GM21717 (cell line): ENCODE measurements around the gene UIMC1.

ENCODE experiments used
- ATAC-seq: cut with Tn5 transposase; IDR thresholded peaks from one replicate; pipeline ENCODE4 v1.9.1; 2021; ENCODE audit warnings: mild to moderate bottlenecking, moderate library complexity; ENCODE audit not compliant: unreplicated experiment

UIMC1 gene

GRCh38 chr5:176956756-176957155, 49.8 kb downstream of the UIMC1 start:
- no peak for ATAC-seq

DNA sequence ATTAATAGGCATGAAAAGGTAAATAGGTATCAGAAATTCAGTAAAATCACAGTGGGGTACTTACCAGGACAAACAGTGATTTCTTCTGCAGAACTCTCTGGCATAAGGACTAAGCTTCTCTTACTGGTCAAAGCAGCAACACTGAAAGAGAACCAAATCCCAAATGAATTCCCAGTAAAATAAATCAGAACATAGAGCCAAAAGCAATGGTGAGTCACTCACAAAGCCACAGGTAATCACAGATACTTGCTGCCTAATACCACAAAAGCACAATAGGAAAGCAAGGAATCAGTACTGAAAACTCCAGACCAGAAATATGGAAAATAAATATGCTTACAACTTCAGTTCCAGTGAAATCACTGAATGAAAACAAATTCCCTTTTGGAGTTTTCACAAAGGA, 50.7 kb downstream of the UIMC1 start:
- ATAC-seq: no peak

DNA sequence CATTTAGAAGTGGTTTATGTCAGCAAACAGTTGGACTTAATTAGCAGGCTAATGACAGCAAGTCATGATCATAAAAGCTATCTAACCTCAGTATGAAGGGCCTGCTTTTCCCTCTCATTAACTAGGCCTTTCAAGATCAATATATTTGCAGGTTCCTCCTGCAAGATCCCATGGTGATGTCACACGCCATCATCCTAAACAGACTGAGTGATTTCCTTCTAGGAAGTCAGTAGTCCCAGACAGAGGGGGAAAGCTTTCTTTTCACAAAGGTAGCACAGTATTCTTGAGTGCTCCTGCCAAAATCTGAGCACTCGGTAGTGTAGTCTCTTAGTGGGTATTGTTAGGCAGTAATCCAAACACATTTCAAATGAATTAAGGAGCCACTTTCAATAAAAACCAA, 52.5 kb downstream of the UIMC1 start:
- no peak for ATAC-seq

GRCh38 chr5:176952531-176953193, 53.9 kb downstream of the UIMC1 start:
- ATAC-seq: no peak

DNA sequence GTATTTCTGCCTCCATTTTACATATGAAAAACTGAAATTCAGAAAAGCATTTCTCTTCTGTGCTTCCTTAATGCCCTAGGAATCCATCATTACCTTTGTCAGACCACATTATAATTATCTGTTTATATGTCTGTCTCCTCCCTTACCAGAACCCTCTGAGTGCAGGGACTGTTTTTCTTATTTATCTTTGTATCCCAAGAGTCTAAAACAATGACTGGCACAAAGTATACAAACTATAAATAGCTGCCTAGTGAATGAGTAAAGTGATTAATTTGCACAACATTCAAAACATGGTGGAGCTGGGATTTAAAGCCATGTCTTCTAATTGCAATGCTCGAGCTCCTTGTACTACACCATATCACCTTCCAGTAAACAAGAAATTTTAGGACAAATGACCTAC, 58.1 kb downstream of the UIMC1 start:
- no peak for ATAC-seq

DNA sequence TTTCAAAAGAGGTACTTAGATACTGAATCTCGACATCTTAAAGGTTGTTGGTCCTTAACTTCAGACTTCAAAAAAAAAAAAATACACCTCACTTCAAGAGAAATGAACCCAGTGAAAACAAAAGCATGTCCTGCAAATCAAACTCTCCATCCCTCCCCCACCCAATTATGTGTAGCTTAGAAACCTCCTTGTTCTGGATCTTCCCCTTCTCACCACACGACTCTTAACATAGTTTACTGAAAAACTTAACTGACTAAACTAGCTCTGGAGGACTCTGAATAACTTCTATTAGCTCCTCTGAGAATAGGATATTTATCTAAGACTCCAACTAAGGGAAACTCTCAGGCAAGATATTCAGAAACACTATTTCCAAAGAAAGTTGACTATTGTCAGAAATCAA, 58.7 kb downstream of the UIMC1 start:
- no peak for ATAC-seq

GRCh38 chr5:176944268-176944667, 62.3 kb downstream of the UIMC1 start:
- no peak for ATAC-seq

- no peak for ATAC-seq
Measured at GRCh38 chr5:176943816-176944215, 62.8 kb downstream of the UIMC1 start.

- no peak for ATAC-seq
Measured at GRCh38 chr5:176941951-176942350, 64.6 kb downstream of the UIMC1 start.

- no peak for ATAC-seq
Measured at GRCh38 chr5:176938472-176938871, 68.1 kb downstream of the UIMC1 start.

DNA sequence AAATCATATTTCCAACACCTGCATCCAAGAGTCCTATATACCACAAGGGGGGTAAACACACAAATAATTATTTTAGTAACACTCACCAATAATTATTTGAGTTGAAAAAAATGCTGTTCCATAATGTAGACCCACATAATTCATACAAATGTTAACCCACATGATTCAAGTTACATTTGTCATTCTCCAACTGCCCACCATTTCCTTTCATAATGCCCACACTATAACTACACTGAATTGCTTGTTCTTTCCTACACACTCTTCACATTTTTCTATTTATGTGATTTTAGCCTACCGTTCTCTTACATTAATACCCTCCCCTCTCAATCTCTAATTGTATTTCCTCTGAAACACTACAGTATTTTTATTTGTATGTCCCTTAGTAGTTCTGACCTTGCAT, 71.6 kb downstream of the UIMC1 start:
- no peak for ATAC-seq

- ATAC-seq: no peak
Measured at GRCh38 chr5:176934309-176934930, 72.2 kb downstream of the UIMC1 start.

DNA sequence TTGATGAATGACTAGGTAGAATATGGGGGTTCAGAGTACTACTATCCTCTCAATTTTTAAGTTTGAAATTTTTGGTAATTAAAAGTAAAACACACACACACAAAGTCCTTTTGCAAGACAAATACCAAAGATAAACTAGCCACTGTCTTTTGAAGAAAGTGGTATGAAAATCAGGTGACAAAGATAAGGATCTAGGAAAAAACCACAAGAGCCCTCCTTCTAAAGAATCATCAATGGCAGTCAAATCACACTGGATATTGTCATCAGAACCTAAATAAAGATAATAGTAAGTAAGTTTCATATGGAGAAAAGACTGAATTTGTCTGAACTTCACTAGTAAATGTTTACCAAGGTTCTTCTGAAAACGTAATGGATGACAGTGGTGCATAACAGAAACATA, 76.9 kb downstream of the UIMC1 start:
- ATAC-seq: no peak

- ATAC-seq: no peak
Measured at GRCh38 chr5:176927562-176927961, 79.0 kb downstream of the UIMC1 start.

DNA sequence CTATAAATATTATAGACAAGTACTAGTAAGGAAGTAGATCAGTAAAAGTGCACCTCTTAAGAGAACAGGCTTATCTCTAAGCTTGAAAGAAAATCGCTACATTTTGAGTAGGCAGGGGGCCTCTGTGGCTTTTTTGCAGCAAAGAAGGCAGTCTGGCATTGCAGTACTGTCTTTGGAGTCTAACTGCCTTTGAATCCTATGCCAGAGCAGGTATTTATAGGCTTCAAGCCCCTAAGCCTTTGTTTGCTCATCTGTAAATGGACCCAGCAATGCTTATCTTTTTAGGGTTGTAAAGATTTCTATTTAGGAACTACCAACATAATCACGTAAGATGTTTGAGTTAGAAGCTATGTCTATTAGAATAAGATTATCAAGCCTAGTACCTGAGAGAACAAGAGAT, 83.8 kb downstream of the UIMC1 start:
- no peak for ATAC-seq

DNA sequence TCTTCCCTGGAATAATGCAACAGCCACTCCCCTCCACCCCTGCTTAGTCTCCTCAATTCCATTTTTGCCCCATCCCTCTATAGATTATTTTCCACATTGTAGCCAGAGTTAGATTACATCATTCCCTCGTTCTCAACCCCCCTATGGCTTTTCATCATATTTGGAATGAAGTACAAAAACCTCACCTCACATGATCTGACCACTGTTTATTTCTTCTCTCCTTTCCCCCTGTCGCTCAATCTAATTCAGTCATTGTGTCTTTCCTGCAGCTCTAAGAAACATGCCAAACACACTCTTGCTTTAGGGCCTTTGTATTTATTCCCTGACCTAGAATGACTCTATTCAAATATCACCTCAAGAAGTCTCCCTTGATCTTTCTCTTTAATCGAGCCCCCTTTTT, 84.9 kb downstream of the UIMC1 start:
- no peak for ATAC-seq

DNA sequence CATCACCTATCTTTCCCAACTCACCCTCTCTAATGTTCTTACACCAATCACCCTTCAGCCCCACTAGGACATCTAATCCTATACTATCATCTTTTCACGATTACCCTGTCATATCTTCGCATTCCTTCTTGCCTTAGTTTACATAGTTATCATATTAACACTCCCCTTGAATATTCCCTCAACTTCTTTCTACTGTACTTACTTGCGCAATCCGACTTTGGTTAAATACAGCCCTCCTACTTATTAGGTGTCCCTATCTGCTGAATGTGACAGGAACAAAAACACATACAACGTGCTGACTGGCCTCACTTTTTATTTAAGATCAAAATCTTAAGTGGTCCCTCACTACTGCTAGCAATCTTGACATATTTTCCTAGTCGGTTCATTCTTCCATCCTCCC, 88.0 kb downstream of the UIMC1 start:
- no peak for ATAC-seq

DNA sequence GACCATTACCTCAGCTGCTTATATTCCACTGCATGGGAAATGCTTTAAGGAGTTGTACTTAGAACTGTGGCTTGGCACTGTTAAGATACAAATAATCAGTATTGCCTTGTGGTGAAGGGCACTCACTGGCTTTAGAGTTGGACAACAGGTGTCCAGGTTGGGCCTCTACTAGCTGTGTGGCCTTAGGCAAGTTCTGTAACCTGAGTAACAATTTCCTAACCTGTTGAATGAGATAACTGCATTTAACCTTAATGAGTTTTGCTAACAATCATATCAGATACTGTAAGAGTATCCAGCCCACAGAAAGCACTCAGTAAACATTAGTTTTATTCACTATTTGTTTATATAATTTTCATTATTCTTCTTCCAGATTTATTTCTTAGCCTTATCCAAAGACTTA, 90.2 kb downstream of the UIMC1 start:
- ATAC-seq: no peak

GRCh38 chr5:176915906-176916305, 90.7 kb downstream of the UIMC1 start:
- no peak for ATAC-seq

- no peak for ATAC-seq
Measured at GRCh38 chr5:176912115-176912514, 94.5 kb downstream of the UIMC1 start.

- no peak for ATAC-seq
Measured at GRCh38 chr5:176908675-176909368, 97.8 kb downstream of the UIMC1 start.

- ATAC-seq: no peak
Measured at GRCh38 chr5:176906796-176907195, 99.8 kb downstream of the UIMC1 start.
